BJ (cell line): ENCODE results near the gene GPR6. TPM values are rescaled to one million over a fixed set of nuclear protein-coding genes. Genes with fewer than 3 reads are reported as not detected.

ENCODE experiments used
- CTCF ChIA-PET: fragments of 350-600 bp; formaldehyde crosslinking; extraction: SDS; loops from one replicate; lab custom pipeline; 2021; ENCODE audit warnings: antibody characterized with exemption, inconsistent platforms; lab: Yijun Ruan, JAX
- POLR2A ChIA-PET: fragments of 300-600 bp; sonication (Branson Sonifier 250); formaldehyde crosslinking; extraction: SDS; loops from one replicate; lab custom pipeline; 2021; ENCODE audit warnings: antibody characterized with exemption; lab: Charles Lee
- DNase-seq: peaks from one replicate; pipeline ENCODE4 v3.0.0-alpha.2; 2011; ENCODE audit warnings: low read depth
- H3K27me3 ChIP-seq: 2 replicates; pipeline ENCODE4 v1.6.0; 2011; ENCODE audit warnings: low read length; ENCODE audit not compliant: control insufficient read depth, insufficient read depth
- H3K36me3 ChIP-seq: 2 replicates; pipeline ENCODE4 v1.5.1; 2011; ENCODE audit warnings: low read length; ENCODE audit not compliant: control insufficient read depth, insufficient read depth
- H3K4me3 ChIP-seq: 2 replicates; pipeline ENCODE4 v1.5.1; 2011; ENCODE audit warnings: low read depth, mild to moderate bottlenecking, control low read depth, low read length
- polyA plus RNA-seq: library from polyadenylated mRNA; depleted of rRNA; stranded (reverse); fragments of >200 nt; gene quantifications from 2 replicates; pipeline ENCODE4 v1.2.3, GENCODE V29; 2011
- TF ChIP-seq, protein P1 (sequence below): IDR thresholded peaks from 2 replicates; pipeline ENCODE4 v1.5.1; 2011; ENCODE audit warnings: low read depth, mild to moderate bottlenecking, control low read depth, inconsistent platforms, low read length, moderate library complexity; ENCODE audit not compliant: insufficient read depth

The GPR6 gene
- polyA plus RNA-seq, 1 experiment = not detected

DNA sequence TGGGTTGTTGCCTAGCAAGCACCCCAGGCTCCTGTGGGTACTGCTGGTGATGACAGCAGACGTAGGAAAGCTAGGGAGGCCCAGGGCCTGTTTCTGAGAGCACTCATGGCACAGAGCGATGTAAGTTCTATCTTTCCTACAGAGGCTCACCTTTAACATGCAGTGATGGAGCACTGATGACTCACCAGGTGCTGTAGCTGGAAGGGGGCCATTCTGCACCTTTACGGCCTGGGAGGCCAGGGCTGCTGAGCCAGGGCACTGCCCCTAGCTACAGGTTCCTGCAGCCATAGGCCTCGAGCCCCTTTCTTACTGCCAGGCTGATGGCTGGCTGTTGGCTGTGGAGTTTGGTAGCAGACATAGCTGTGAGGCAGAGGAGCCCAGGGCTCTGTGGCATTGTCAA, 31.1 kb upstream of the GPR6 start:
- H3K4me3 ChIP-seq = no peak overlapping the region
- CTCF ChIA-PET = no interaction called here
- no peak for DNase-seq
- POLR2A ChIA-PET = no interaction called here
- TF ChIP-seq, protein P1, sequence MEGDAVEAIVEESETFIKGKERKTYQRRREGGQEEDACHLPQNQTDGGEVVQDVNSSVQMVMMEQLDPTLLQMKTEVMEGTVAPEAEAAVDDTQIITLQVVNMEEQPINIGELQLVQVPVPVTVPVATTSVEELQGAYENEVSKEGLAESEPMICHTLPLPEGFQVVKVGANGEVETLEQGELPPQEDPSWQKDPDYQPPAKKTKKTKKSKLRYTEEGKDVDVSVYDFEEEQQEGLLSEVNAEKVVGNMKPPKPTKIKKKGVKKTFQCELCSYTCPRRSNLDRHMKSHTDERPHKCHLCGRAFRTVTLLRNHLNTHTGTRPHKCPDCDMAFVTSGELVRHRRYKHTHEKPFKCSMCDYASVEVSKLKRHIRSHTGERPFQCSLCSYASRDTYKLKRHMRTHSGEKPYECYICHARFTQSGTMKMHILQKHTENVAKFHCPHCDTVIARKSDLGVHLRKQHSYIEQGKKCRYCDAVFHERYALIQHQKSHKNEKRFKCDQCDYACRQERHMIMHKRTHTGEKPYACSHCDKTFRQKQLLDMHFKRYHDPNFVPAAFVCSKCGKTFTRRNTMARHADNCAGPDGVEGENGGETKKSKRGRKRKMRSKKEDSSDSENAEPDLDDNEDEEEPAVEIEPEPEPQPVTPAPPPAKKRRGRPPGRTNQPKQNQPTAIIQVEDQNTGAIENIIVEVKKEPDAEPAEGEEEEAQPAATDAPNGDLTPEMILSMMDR = no peak
- peaks cover 3% of the 10 kb centered on the region; the same call in 1 of the 2 replicates for H3K27me3 ChIP-seq
- no peaks in the 10 kb centered on the region for H3K36me3 ChIP-seq

DNA sequence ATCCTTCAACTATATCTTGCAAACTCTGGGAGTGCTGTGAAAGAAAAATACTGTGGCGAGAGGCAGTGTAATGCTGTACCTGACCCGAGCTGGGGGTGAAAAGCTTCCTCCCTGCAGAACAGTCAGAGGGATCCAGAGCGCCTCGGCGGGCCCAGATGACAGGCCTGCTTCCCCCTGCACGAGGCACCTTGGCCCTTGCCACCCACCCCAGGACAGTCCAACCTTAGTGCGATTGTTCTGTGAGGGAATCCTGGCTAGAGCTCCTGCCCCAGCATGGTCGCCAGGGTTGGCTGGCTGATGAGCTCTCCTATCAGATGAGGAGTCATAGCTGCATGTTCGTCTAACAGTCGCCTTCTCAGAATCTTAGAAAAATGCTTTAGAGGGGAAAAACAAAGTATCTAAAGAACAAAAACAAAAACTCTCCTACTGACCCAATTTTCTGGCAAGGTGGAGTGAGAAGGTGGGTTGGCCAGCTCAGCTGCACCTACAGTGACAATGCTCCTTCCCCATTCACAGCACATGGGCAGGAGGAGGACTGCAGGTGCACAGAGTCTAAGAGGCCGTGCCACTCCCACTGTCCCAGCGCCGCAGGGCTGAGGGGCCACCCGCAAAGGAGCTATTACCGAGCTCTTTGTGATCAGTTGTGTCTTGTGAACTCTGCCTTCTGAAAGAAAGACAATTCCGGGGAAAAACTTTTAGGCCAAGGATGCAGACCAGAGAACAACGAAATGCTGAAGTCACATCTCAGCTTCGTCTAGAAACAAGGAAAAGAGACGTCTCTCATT, 28.6 kb upstream of the GPR6 start:
- ChIA-PET CTCF (no interaction called here), POLR2A (no interaction called here)
- Histone ChIP-seq H3K27me3 (peaks cover 3% of the 10 kb centered on the region; the same call in 1 of the 2 replicates), H3K36me3 (no peaks in the 10 kb centered on the region), H3K4me3 (no peak overlapping the region)
- TF ChIP-seq, protein P1 = no peak
- DNase-seq = no peak

DNA sequence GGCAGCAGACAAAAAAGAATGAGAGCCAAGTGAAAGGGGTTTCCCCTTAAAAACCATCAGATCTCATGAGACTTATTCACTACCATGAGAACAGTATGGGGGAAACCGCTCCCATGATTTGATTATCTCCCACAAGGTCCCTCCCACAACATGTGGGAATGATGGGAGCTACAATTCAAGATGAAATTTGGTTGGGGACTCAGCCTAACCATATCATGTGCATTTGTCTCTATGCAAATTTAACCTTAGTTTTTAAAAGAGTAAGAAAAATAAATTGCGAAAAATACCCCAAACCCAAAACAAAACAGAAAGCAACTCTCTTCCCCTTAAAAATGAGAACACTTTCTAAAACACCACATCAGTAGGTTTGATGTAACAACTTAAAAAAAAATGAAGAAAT, 22.6 kb upstream of the GPR6 start:
- no peak for DNase-seq
- POLR2A ChIA-PET = no interaction called here
- CTCF ChIA-PET = no interaction called here
- peaks cover 2% of the 10 kb centered on the region; the same call in 1 of the 2 replicates for H3K27me3 ChIP-seq
- H3K36me3 ChIP-seq = no peaks in the 10 kb centered on the region
- TF ChIP-seq, protein P1 = no peak
- H3K4me3 ChIP-seq = no peak overlapping the region

DNA sequence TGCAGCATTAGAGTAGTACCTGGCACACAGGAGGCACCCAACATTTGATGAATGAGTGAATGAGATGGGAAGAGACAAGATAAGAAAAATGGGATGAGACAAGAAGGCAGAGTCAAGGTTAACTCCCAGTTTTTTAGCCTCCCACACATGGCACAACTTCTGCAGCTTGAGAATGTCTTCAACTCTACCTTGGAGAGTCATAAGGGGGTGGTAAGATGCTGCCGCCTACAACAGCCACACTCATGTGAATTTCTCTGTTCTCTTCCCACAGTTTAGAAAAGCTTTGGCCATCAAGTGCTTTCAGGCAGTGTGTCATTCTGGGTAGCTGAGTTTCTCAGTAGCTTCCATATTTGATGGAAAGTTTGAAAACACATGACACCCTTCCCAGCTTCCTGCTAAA, 19.5 kb upstream of the GPR6 start:
- Histone ChIP-seq H3K27me3 (no peaks in the 10 kb centered on the region), H3K4me3 (no peak overlapping the region), H3K36me3 (no peaks in the 10 kb centered on the region)
- no peak for DNase-seq
- POLR2A ChIA-PET = no interaction called here
- TF ChIP-seq, protein P1 = no peak
- CTCF ChIA-PET = no interaction called here

DNA sequence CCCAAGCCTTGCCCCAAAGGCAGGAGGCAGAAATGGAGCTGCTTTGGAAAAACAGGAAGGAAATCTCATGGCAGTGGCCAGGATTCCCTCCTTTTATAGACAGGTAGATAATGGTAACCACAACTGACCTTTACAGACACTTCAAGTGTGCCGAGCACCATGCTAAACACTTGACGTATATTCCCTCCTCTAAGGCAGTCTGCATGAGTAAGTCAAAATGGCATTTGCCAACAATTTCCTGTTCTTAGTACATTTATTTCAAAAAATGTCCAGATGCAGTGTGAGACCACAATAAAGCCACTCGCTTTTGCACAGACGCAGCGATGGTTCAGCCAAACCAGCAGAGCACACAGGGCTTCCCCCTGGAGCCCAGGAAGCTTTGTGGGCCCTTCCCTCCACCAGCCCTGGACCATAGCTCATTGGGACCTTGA, 16.5 kb upstream of the GPR6 start:
- Histone ChIP-seq H3K27me3 (no peaks in the 10 kb centered on the region), H3K36me3 (no peaks in the 10 kb centered on the region), H3K4me3 (no peak overlapping the region)
- DNase-seq = no peak
- ChIA-PET CTCF (interaction anchor here (0.7 to 1.0 kb wide), 4 partner anchors 78 to 423 kb away, joined by 3 to 6 read pairs (median 3); no protein-coding TSS in a partner anchor), POLR2A (no interaction called here)
- TF ChIP-seq, protein P1 = no peak
